ENCODE measurements around the gene WWC1.
"Not testable (repeated sequence)": the region's sequence is repeated elsewhere in the genome, so short reads cannot be mapped to it uniquely, and the experiment has no call there.

Gene WWC1

DNA sequence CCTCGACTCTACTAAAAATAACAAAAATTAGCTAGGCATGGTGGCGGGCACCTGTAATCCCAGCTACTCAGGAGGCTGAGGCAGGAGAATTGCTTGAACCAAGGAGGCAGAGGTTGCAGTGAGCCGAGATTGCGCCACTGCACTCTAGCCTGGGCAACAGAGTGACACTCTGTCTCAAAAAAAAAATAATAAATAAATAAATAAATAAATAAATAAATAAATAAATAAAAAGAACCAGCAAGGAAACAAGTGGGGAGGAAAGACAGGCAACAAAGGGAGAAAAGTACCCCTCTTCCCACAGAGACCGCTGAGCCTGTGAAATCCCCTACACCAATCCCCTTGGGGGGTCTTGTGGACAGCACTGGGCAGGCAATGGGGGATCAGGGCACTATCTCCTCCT lies 4.6 kb upstream of the WWC1 start:
- DNase-seq (ENCODE audit: low spot score), result not testable (repeated sequence)

- DNase-seq (ENCODE audit: low spot score), result no peak
These were observed 4.1 kb upstream of the WWC1 start for GRCh38 chr5:168287362-168287761.

DNA sequence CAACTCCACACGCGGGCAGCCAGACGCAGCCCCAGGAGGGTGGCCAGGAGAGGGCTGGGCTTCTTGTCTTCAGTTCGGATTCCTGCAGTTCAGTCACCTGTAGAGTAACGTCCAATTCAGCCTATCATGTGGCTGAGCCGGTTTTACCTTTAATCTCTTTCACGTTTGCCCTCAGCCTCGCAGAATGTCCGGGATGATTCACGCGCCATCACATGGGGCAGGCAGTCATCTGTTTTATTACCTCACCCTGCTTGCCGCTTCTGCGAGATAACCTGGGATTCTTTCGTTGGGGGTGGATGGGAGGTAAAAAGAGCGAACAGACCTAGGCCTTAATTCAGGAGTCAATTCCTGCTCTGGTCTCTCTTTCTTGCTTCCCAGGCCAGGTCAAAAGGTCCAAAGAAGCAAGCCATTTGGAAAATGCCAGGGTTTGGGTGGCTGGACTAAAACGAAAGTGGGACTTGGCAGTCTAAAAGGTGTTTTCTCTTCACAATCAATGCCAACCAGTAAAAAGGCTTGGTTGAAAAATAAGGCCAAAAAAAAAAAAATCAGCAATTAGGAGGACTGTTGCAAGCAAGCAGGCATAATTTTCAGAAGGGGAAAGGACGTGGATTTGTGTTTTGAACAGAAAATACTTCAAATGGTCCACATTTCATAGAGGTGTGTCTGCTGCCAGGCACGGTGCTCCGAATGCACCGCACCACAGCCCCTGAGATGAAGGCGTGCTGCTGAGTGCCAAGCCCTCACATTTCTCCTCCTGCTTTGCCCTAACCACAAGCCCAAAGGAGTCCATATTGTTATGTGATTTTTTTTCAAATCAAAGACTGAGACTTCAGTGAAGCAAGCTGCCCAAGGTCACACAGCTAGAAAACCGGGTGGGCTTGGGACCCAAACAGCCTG lies 2.8 kb upstream of the WWC1 start:
- no peak for DNase-seq (ENCODE audit: low spot score)

- no peak for DNase-seq (ENCODE audit: low spot score)
These were observed 523 bp upstream of the WWC1 start for GRCh38 chr5:168290902-168291341.

GRCh38 chr5:168291964-168292785 lies 730 bp downstream of the WWC1 start:
- DNase-seq (ENCODE audit: low spot score), result no peak

DNA sequence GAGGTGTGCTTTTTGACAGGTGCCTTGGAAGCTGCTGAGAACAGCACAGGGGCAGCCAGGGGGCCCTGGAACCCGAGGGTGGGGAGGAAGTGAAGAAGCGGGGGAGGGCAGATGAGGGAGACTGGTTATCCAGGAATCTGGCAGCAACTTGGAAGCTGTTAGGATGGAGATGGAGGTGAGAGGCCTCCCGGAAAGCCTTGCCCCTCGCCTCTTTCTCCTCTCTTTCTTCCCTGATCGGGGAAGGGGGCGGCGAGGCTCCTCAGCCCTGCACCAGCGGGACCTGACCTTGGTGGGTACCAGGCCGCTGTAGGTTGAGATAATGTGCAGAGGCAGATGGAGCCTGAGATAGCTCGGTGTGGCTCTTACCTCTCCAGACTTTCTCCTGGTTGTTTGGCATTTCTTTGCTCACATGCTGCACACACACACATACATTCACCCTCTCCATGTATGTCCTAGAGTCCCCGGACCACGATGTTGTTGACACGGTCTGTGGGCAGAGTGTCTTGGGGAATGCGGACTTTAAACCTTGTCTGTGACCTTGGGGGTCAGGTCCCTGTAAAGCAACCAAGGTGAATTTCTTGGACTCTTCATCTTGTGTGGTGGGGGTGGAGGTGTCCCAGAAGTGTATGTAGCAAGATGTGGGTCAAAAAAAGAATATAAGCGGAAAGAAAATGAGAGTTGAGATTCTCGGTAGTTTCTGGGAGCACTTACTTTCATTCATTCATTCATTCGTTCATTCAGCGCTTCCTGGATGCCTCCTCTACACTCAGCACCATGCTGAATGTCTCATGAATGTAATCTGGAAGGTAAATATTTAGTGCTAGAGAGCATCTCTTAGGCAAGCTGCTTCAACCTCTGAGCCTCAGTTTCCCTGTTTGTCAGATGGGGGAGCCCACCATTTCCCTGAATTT lies 1.6 kb downstream of the WWC1 start:
- DNase-seq (ENCODE audit: low spot score), result no peak

- DNase-seq (ENCODE audit: low spot score), result peak; percentile 78
These were observed 4.2 kb downstream of the WWC1 start for GRCh38 chr5:168295574-168296201.

GRCh38 chr5:168296682-168297081 lies 5.2 kb downstream of the WWC1 start:
- DNase-seq (ENCODE audit: low spot score), result no peak

DNA sequence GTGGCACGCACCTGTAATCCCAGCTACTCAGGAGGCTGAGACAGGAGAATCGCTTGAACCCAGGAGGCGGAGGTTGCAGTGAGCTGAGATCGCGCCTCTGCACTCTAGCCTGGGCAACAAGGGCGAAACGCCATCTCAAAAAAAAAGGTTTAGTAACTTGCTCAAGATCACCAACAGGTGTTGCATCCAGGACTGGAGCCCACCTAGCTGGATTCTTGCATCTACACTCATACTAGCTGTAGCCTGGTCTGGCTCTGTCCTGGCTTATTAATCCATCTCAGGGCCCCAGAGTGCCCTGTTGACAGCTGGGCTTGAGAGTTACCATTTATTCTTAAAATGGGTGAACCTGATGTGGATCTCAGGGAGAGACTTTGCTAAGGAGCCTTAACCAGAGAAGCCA lies 7.5 kb downstream of the WWC1 start:
- DNase-seq (ENCODE audit: low spot score), result no peak

DNA sequence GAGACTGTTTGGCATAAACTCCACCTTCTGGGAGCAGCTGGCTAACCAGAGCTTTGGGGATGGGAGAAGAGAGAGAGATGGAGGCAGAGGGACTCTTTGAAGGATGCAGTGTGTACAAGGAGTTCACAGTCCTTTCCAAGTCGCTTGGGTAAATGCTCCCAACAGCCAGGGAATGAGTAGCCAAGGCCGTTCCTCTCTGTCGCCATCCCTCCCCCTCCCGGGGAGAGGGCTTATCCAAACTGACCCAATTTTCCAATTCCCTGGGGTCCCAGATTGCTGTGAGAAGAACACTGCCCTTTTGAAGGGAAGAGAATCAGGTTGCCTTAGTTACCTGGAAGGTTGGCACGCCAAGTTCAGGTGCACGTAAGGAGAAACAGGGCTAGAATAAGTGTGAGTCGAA lies 7.9 kb downstream of the WWC1 start:
- no peak for DNase-seq (ENCODE audit: low spot score)

DNA sequence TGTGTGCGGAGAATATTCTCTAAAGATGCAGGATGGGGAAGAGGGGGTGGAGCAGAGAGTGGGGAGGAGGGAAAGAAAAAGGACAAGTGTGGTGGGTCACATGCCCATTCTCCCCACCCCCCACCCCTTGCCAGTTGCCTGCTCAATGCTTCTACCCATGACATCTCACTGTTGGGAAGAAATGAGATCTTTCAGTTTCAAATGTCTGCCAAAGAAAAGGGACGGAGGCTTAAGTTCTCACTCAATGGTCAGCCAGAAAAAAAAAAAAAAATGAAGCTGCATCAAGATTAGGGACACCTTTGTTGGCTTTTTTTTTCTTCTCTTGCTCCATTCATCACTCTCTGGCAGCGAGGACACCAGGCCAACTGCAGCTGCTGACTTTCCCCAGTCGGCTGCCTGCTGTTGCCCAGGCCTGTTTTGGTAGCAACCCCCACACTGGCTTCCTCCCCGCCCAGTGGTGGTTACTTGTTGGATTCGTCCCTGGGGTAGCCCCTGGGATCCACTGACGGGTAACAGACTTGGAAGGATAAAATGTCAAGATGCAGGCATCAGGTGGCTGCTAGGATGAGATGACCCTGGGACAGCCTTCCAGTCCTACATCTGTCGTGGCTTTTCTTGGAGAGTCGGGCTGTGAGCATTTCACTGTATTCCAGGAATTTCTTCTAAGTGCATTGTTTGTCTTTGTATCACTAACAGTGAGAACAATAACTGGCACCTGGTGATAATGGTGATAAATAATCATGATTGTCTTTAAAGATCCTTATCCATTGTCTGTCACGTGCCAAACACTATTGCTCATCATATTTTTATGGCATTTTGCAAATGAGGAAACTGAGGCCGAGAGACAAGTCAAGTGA lies 9.1 kb downstream of the WWC1 start:
- DNase-seq (ENCODE audit: low spot score), result no peak

DNA sequence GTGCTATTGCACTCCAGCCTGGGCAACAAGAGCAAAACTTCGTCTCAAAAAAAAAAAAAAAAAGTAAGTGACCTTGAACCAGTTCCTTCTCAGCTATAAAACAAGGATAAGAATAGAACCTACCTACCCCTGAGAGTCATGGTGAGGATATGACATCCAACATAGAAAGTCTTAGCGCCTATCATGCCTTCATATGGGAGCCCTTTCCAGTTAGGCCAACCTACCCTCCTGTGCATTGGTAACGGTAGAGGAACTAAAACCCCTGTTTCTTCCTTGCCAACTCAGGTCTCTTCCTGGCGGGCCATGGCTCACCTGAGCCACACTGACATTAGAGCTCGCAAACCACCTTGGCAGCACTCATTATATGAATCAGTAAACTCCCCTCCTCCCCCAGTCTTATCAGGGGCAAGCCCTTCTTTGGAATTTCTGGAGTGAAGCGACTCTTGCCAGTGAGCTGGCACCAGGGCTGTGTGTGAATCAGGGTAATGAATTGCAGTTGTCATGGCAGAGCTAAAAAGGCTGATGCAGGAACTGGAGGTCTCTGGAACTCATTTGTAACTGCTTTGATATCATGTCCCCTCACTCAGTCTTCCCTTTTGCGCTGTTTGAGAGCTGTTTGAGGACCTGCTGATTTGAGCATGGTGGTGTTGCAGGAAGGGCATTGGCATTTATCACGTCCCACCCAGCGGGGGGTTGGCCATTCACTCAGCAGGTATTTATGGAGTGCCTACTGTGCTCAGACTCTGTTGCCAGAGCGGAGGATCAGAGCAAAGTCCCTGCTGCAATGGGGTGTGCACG lies 10.3 kb downstream of the WWC1 start:
- no peak for DNase-seq (ENCODE audit: low spot score)

DNA sequence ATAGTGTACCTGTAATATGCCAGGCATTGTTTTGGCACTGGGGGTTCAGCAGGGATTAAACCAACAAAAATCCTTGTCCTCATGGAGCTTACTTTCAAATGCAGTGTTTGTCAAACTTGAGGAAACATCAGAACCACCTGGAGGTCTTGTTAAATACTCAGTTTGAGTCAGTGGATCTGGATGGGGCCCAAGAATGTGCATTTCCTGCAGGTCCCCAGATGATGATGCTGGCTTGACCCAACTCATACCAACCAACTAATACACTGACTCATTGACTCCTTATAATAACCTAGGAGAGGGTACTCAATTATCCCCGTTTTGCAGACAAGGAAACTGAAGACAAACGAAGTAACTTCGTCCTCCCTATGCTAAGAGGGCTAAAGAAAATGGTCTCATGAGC lies 11.3 kb downstream of the WWC1 start:
- no peak for DNase-seq (ENCODE audit: low spot score)

DNA sequence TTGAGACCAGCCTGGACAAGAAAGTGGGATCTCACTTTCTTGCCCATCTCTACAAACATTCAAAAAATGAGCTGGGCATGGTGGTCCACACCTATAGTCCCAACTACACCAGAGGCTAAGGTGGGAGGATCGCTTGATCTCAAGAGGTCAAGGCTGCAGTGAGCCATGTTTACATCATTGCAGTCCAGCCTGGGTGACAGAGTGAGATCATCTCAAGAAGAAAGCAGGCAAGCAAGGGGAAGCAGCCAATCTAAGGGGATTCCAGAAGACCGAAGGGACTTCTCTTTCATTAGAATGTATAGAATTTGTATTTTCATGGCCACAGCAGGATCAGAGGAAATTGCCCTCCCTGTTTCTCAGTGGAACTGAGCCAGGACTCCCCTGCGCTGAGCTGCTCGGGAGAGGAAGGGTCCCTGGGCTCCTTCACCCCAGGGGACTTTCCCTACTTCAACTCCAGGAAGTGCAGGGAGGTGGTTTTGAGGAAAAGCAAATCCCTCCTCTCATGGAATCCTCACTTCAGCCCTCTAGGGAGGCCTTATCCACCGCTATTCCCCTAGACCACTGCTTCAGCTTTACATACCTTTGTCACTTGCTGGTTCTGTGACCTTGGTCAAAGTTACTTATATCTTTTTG lies 12.1 kb downstream of the WWC1 start:
- no peak for DNase-seq (ENCODE audit: low spot score)

GRCh38 chr5:168304349-168304748 lies 12.9 kb downstream of the WWC1 start:
- no peak for DNase-seq (ENCODE audit: low spot score)

DNA sequence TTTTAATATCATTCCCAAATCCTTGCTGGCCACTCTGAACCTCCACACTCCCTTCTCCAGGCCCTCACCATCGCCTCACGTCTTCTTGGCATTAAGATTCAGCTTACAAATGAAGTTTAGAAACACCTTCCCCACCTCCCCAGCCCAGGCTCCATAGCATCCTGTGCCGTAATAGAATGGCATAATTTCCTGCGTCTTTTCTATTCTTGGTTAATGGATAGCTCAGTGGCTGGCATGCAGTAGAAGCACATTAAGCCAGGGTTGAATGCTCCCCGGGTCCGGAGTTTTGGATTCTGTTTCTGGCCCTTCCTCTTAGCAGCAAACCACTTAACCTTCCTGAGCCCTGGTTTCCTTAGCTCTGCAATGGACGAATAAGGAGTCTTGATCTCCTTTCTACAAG lies 13.8 kb downstream of the WWC1 start:
- no peak for DNase-seq (ENCODE audit: low spot score)

GRCh38 chr5:168307022-168307421 lies 15.6 kb downstream of the WWC1 start:
- DNase-seq (ENCODE audit: low spot score), result no peak

DNA sequence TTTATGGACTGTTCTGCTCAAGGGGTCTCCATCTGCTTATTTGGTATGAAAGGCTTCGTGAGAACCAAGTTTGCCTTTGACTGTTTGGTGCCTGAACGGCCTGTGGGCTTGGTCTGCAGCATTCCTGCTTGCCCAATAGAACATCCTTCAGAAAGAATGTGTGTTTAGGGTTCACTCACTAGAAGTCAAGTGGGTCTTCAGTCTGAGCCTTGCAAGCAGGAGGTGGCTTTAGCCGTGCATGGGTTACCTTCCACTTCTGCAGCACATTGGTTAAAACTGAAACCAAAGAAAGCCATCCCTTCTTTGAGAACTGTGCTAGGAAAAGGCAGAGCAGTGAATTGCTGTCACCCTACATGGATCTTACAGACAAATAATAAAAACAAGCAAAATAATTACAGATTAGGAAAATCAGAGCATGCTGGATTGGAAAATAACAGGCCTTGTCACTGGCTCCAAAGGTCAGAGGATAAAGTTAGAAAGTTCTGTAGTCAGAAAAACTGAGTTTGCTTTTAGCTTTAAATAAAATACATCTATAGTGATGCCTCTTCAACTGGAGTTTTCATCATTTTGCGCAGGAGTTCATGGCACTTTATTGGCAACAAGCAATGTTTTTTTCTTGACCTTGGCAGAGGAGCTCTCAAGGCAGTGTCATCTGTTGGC lies 16.6 kb downstream of the WWC1 start:
- DNase-seq (ENCODE audit: low spot score), result no peak
